PC-3 (cell line): ENCODE results near the gene MYO5A. TPM values are rescaled to one million over a fixed set of nuclear protein-coding genes. Genes with fewer than 3 reads are reported as not detected.

Experiments used
- ATAC-seq: fragments of 200-7000 bp; cut with Tn5 transposase; 2 replicates; pipeline ENCODE4 v1.9.1; 2020; ENCODE audit warnings: mild to moderate bottlenecking, moderate library complexity
- BruUV-seq: library from RNA; stranded (reverse); fragments of 400-500 nt; replicated peaks from 2 replicates; lab custom pipeline; 2021; lab: Mats Ljungman, UMichigan
- CTCF ChIA-PET: fragments of 300-600 bp; sonication (Branson Sonifier 250); formaldehyde crosslinking; loops from one replicate; lab custom pipeline; 2022; ENCODE audit warnings: antibody characterized with exemption; lab: Charles Lee
- POLR2A ChIA-PET: fragments of 300-600 bp; sonication (Branson Sonifier 250); formaldehyde crosslinking; loops from one replicate; lab custom pipeline; 2022; ENCODE audit warnings: antibody characterized with exemption; ENCODE audit not compliant: unreplicated experiment; lab: Charles Lee
- DNase-seq: peaks from one replicate; pipeline ENCODE4 v3.0.0-alpha.2; 2015
- H2AFZ ChIP-seq: fragments of 300-600 bp; sonication (generic); 2 replicates; pipeline ENCODE4 v1.6.0; 2016; ENCODE audit warnings: antibody characterized with exemption, low read length
- H3F3A ChIP-seq: fragments of 300-600 bp; sonication (generic); one replicate; pipeline ENCODE4 v1.6.0; 2017; ENCODE audit warnings: antibody characterized with exemption, low read length, control low read depth, mild to moderate bottlenecking; ENCODE audit not compliant: unreplicated experiment
- H3K27ac ChIP-seq: fragments of 300-600 bp; sonication (generic); 2 replicates; pipeline ENCODE4 v1.5.1; 2016; ENCODE audit warnings: mild to moderate bottlenecking, low read length
- H3K27me3 ChIP-seq: fragments of 300-600 bp; sonication (generic); 2 replicates; pipeline ENCODE4 v1.6.1; 2016; ENCODE audit warnings: low read length, mixed read lengths
- H3K36me3 ChIP-seq: fragments of 300-600 bp; sonication (generic); 2 replicates; pipeline ENCODE4 v1.6.1; 2016; ENCODE audit warnings: low read depth, mixed run types, low read length, mixed read lengths
- H3K4me1 ChIP-seq: fragments of 300-600 bp; sonication (generic); 2 replicates; pipeline ENCODE4 v1.5.1; 2016; ENCODE audit warnings: low read length; ENCODE audit not compliant: insufficient read depth
- H3K4me2 ChIP-seq: fragments of 300-600 bp; sonication (generic); 2 replicates; pipeline ENCODE4 v1.6.0; 2016; ENCODE audit warnings: low read length
- H3K4me3 ChIP-seq: fragments of 300-600 bp; sonication (generic); 2 replicates; pipeline ENCODE4 v1.5.1; 2016; ENCODE audit warnings: mild to moderate bottlenecking, low read length, mixed read lengths
- H3K79me2 ChIP-seq: fragments of 300-600 bp; sonication (generic); 2 replicates; pipeline ENCODE4 v1.6.1; 2017; ENCODE audit warnings: low read length, mixed read lengths
- H3K9ac ChIP-seq: fragments of 300-600 bp; sonication (generic); 2 replicates; pipeline ENCODE4 v1.6.0; 2016; ENCODE audit warnings: mild to moderate bottlenecking, low read length
- H3K9me2 ChIP-seq: fragments of 300-600 bp; sonication (generic); replicated peaks from 2 replicates; pipeline ENCODE4 v1.6.1; 2016; ENCODE audit warnings: mixed run types, low read length, mixed read lengths
- H3K9me3 ChIP-seq: fragments of 300-600 bp; sonication (generic); 2 replicates; pipeline ENCODE4 v1.6.1; 2016; ENCODE audit warnings: low read length, mixed read lengths
- H4K20me1 ChIP-seq: fragments of 300-600 bp; sonication (generic); 2 replicates; pipeline ENCODE4 v1.6.1; 2016; ENCODE audit warnings: low read length, mixed read lengths
- CTCF ChIP-seq: fragments of 300-600 bp; sonication (generic); conservative IDR thresholded peaks from 2 replicates; pipeline ENCODE4 v1.5.1; 2017; ENCODE audit warnings: antibody characterized with exemption, low read depth, mild to moderate bottlenecking, low read length
- EZH2 ChIP-seq: fragments of 300-600 bp; sonication (generic); IDR thresholded peaks from one replicate; pipeline ENCODE4 v1.6.1; 2017; ENCODE audit warnings: antibody characterized with exemption, mild to moderate bottlenecking, low read length; ENCODE audit not compliant: unreplicated experiment
- EZH2phosphoT487 ChIP-seq: fragments of 300-600 bp; sonication (generic); IDR thresholded peaks from 2 replicates; pipeline ENCODE4 v1.6.1; 2018; ENCODE audit warnings: mild to moderate bottlenecking, antibody characterized with exemption, low read length, borderline replicate concordance
- intact Hi-C: fragments of 100-400 bp; cut with micrococcal nuclease; formaldehyde crosslinking; loops from 2 replicates; pipeline ENCODE4 v1.9.0; 2023
- total RNA-seq: library from RNA; depleted of rRNA; stranded (reverse); fragments of >200 nt; gene quantifications from 2 replicates; pipeline ENCODE4 v1.2.3, GENCODE V29; 2014

Gene MYO5A
- total RNA-seq, 1 experiment from 2014 or later = 42.1 TPM

GRCh38 chr15:52563501-52564060 lies 34.9 kb upstream of the MYO5A start:
- Histone ChIP-seq H3K4me1 (0 out of 2 replicates have a peak, but pooled peaks cover 6% of the 10 kb centered on the region), H3K27me3 (no peaks in the 10 kb centered on the region), H3K9me3 (no peaks in the 10 kb centered on the region), H2AFZ (no peak overlapping the region), H3F3A (no peaks in the 10 kb centered on the region), H3K9ac (no peak overlapping the region), H3K36me3 (peaks cover 11% of the 10 kb centered on the region; the same call in 1 of the 2 replicates), H3K4me3 (no peak overlapping the region), H4K20me1 (peaks cover 74% of the 10 kb centered on the region), H3K4me2 (no peak overlapping the region), H3K79me2 (peaks cover 100% of the 10 kb centered on the region), H3K9me2 (no peaks in the 10 kb centered on the region), H3K27ac (no peak overlapping the region)
- ChIA-PET CTCF (no interaction called here), POLR2A (no interaction called here)
- TF ChIP-seq EZH2 (no peak), CTCF (no peak), EZH2phosphoT487 (no peak)
- intact Hi-C loops = loop anchor here (10.0 kb wide), 2 partner anchors 91 to 171 kb away; no protein-coding TSS in a partner anchor
- ATAC-seq (no peak), DNase-seq (no peak)
- no TSS peak for BruUV-seq

- Histone ChIP-seq H3K9me3 (no peaks in the 10 kb centered on the region), H2AFZ (no peak overlapping the region), H3K27ac (no peak overlapping the region), H3K9me2 (no peaks in the 10 kb centered on the region), H3K36me3 (peaks cover 29% of the 10 kb centered on the region; the same call in 1 of the 2 replicates), H3K4me1 (no peaks in the 10 kb centered on the region), H3F3A (no peaks in the 10 kb centered on the region), H3K4me3 (no peak overlapping the region), H3K9ac (no peak overlapping the region), H3K27me3 (no peaks in the 10 kb centered on the region), H4K20me1 (peaks cover 61% of the 10 kb centered on the region), H3K4me2 (no peak overlapping the region), H3K79me2 (peaks cover 95% of the 10 kb centered on the region)
- no peak for TF ChIP-seq EZH2
- no peak for TF ChIP-seq CTCF
- TF ChIP-seq EZH2phosphoT487 = no peak
- DNase-seq (no peak), ATAC-seq (peak; percentile 18; the same call in 1 of the 2 replicates)
- ChIA-PET CTCF (no interaction called here), POLR2A (no interaction called here)
- intact Hi-C loops = no loop called here
- no TSS peak for BruUV-seq
Measured at GRCh38 chr15:52559575-52559974, 30.9 kb upstream of the MYO5A start.

GRCh38 chr15:52559022-52559421 lies 30.3 kb upstream of the MYO5A start:
- no peak overlapping the region for H3K4me2 ChIP-seq
- intact Hi-C loops = no loop called here
- CTCF ChIA-PET = no interaction called here

More at GRCh38 chr15:52559022-52559421, 30.3 kb upstream of the MYO5A start:
- no peak overlapping the region for H3K9ac ChIP-seq
- H4K20me1 ChIP-seq = peaks cover 56% of the 10 kb centered on the region
- no peaks in the 10 kb centered on the region for H3K9me2 ChIP-seq
- peaks cover 31% of the 10 kb centered on the region; the same call in 1 of the 2 replicates for H3K36me3 ChIP-seq
- no peak overlapping the region for H3K4me3 ChIP-seq
- DNase-seq (no peak), ATAC-seq (no peak)
- POLR2A ChIA-PET = no interaction called here
- H3K27me3 ChIP-seq = no peaks in the 10 kb centered on the region
- no peak overlapping the region for H2AFZ ChIP-seq
- peaks cover 91% of the 10 kb centered on the region for H3K79me2 ChIP-seq
- TF ChIP-seq EZH2phosphoT487 (no peak), CTCF (no peak), EZH2 (no peak)
- H3K27ac ChIP-seq = no peak overlapping the region
- BruUV-seq = no TSS peak
- no peaks in the 10 kb centered on the region for H3K9me3 ChIP-seq
- H3K4me1 ChIP-seq = no peaks in the 10 kb centered on the region
- no peaks in the 10 kb centered on the region for H3F3A ChIP-seq
